Testis (tissue), 2 donors: Measurements from ENCODE around the gene IFNL1.

Source experiments
- POLR2A ChIP-seq: fragments of 450-650 bp; IDR thresholded peaks from one replicate; pipeline ENCODE4 v1.6.1; 2017; ENCODE audit warnings: antibody characterized with exemption, mild to moderate bottlenecking, moderate library complexity
- TF ChIP-seq, protein P1 (sequence below), 3 experiments: fragments of 450-650 bp in 2 of 3; fragments of 200-600 bp in 1 of 3; sonication (generic) in 1 of 3; IDR thresholded peaks; one replicate each; pipeline ENCODE4 v1.5.1; 2016 to 2019; ENCODE audit warnings: antibody characterized with exemption in 3 of 3, mild to moderate bottlenecking in 2 of 3, moderate library complexity in 1 of 3

- TF ChIP-seq, protein P1, sequence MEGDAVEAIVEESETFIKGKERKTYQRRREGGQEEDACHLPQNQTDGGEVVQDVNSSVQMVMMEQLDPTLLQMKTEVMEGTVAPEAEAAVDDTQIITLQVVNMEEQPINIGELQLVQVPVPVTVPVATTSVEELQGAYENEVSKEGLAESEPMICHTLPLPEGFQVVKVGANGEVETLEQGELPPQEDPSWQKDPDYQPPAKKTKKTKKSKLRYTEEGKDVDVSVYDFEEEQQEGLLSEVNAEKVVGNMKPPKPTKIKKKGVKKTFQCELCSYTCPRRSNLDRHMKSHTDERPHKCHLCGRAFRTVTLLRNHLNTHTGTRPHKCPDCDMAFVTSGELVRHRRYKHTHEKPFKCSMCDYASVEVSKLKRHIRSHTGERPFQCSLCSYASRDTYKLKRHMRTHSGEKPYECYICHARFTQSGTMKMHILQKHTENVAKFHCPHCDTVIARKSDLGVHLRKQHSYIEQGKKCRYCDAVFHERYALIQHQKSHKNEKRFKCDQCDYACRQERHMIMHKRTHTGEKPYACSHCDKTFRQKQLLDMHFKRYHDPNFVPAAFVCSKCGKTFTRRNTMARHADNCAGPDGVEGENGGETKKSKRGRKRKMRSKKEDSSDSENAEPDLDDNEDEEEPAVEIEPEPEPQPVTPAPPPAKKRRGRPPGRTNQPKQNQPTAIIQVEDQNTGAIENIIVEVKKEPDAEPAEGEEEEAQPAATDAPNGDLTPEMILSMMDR (IDR thresholded peaks at IDR 0.05) = no peak
- no peak for TF ChIP-seq POLR2A
These were observed 31.6 kb upstream of the IFNL1 start for GRCh38 chr19:39264306-39265290.
